ENCODE results near the gene NMT2. TPM values are rescaled to one million over a fixed set of nuclear protein-coding genes. Genes with fewer than 3 reads are reported as not detected.

NMT2 gene
- total RNA-seq, 2 experiments from 2014 or later: 47.7 to 50.9 TPM

DNA sequence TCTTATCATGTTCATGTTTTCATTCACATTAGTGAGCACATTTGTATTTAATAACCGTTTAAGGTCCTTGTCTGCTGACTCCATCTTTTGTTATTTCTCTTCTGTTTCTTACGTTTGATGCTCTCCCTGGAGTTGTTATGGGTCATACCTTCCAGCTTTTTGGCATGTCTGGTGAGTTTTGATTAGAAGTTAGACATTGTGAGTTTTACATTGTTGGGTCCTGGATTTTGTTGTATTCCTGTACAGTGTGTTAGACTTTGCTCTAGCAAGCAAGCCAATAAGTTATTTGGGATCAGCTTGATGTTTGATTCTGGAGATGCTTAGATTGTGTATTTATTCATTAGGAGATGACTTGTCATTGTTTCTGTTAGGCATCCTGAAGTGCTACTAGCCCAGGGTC, 107.9 kb downstream of the NMT2 start:
- H3K4me1 Mint-ChIP-seq: peaks cover 3% of the 10 kb centered on the region
- H3K9me3 Mint-ChIP-seq: peaks cover 14% of the 10 kb centered on the region
- ChIA-PET CTCF (no interaction called here), POLR2A (no interaction called here)
- H3K27ac Mint-ChIP-seq: no peak overlapping the region
- peaks cover 6% of the 10 kb centered on the region for H3K27me3 Mint-ChIP-seq
- no peak for DNase-seq
- H3K4me3 Mint-ChIP-seq: no peak overlapping the region
- H3K36me3 Mint-ChIP-seq (ENCODE audit: low read depth): peaks cover 8% of the 10 kb centered on the region

- Mint-ChIP-seq H3K36me3 (ENCODE audit: low read depth) (peaks cover 8% of the 10 kb centered on the region), H3K4me1 (no peaks in the 10 kb centered on the region), H3K27ac (no peak overlapping the region)
These were observed 108.6 kb downstream of the NMT2 start for GRCh38 chr10:15059914-15060313.

GRCh38 chr10:15058689-15059088, 109.8 kb downstream of the NMT2 start:
- H3K4me3 Mint-ChIP-seq: no peak overlapping the region

More at GRCh38 chr10:15059914-15060313, 108.6 kb downstream of the NMT2 start:
- Mint-ChIP-seq H3K4me3 (no peak overlapping the region), H3K9me3 (peaks cover 11% of the 10 kb centered on the region), H3K27me3 (peaks cover 3% of the 10 kb centered on the region)
- DNase-seq: no peak
- ChIA-PET CTCF (no interaction called here), POLR2A (no interaction called here)

More at GRCh38 chr10:15058689-15059088, 109.8 kb downstream of the NMT2 start:
- no peaks in the 10 kb centered on the region for H3K4me1 Mint-ChIP-seq
- CTCF ChIA-PET: no interaction called here
- peaks cover 11% of the 10 kb centered on the region for H3K9me3 Mint-ChIP-seq
- POLR2A ChIA-PET: no interaction called here
- H3K27me3 Mint-ChIP-seq: peaks cover 5% of the 10 kb centered on the region
- peaks cover 8% of the 10 kb centered on the region for H3K36me3 Mint-ChIP-seq (ENCODE audit: low read depth)
- DNase-seq: no peak
- H3K27ac Mint-ChIP-seq: no peak overlapping the region

Other genes with a start within 250 kb of the NMT2 start
- 10 to 100 TPM; 60.4 to 66.2 TPM for gene DCLRE1C, start 214.6 kb downstream of the NMT2 start, total RNA-seq
- gene MEIG1, start 209.3 kb downstream of the NMT2 start, total RNA-seq: under 1 TPM; 0.71 to 0.82 TPM
- gene OLAH, start 124.8 kb downstream of the NMT2 start, total RNA-seq: 1 to 10 TPM; 1.0 to 1.2 TPM
- 1 to 10 TPM; 8.1 to 9.2 TPM for gene ACBD7, start 79.9 kb downstream of the NMT2 start, total RNA-seq
- 10 to 100 TPM; 17.4 to 19.2 TPM for gene RPP38, start 71.3 kb downstream of the NMT2 start, total RNA-seq
- gene FAM171A1, start 202.6 kb upstream of the NMT2 start, total RNA-seq: 10 to 100 TPM; 11.1 to 11.7 TPM